Loucy (cell line): ENCODE measurements around the gene PPP4R4.

ENCODE experiments used
- H2AFZ ChIP-seq: fragments of 200-600 bp; sonication (generic); 2 replicates; pipeline ENCODE4 v1.6.0; 2016; ENCODE audit warnings: antibody characterized with exemption, mild to moderate bottlenecking, low read length, moderate library complexity
- H3F3A ChIP-seq: fragments of 200-600 bp; 2 replicates; pipeline ENCODE4 v1.6.0; 2016; ENCODE audit warnings: antibody characterized with exemption, low read depth, mild to moderate bottlenecking
- H3K27me3 ChIP-seq: fragments of 200-600 bp; sonication (generic); 2 replicates; pipeline ENCODE4 v1.6.1; 2014; ENCODE audit warnings: low read length, mild to moderate bottlenecking; ENCODE audit not compliant: insufficient read depth, poor library complexity, severe bottlenecking
- H3K36me3 ChIP-seq: fragments of 200-600 bp; sonication (generic); 2 replicates; pipeline ENCODE4 v1.6.1; 2016; ENCODE audit warnings: low read length; ENCODE audit not compliant: insufficient read depth
- H3K4me1 ChIP-seq: fragments of 200-600 bp; sonication (generic); 2 replicates; pipeline ENCODE4 v1.5.1; 2014; ENCODE audit warnings: low read length, mild to moderate bottlenecking; ENCODE audit not compliant: insufficient read depth, poor library complexity, severe bottlenecking
- H3K4me2 ChIP-seq: fragments of 200-600 bp; sonication (generic); 2 replicates; pipeline ENCODE4 v1.6.0; 2014; ENCODE audit warnings: antibody characterized with exemption, low read length, low read depth, mild to moderate bottlenecking; ENCODE audit not compliant: poor library complexity, severe bottlenecking
- H3K4me3 ChIP-seq: fragments of 200-600 bp; sonication (generic); 2 replicates; pipeline ENCODE4 v1.5.1; 2014; ENCODE audit warnings: low read length, mild to moderate bottlenecking, mixed read lengths; ENCODE audit not compliant: poor library complexity, severe bottlenecking
- H3K79me2 ChIP-seq: fragments of 200-600 bp; sonication (generic); 2 replicates; pipeline ENCODE4 v1.6.1; 2014; ENCODE audit warnings: low read length; ENCODE audit not compliant: insufficient read depth
- H3K9ac ChIP-seq: fragments of 200-600 bp; sonication (generic); 2 replicates; pipeline ENCODE4 v1.6.0; 2014; ENCODE audit warnings: mild to moderate bottlenecking, low read depth, low read length, moderate library complexity; ENCODE audit not compliant: poor library complexity, severe bottlenecking
- H3K9me2 ChIP-seq: fragments of 200-600 bp; sonication (generic); replicated peaks from 2 replicates; pipeline ENCODE4 v1.6.1; 2016; ENCODE audit warnings: low read depth, low read length, mixed read lengths
- H3K9me3 ChIP-seq: fragments of 200-600 bp; sonication (generic); 2 replicates; pipeline ENCODE4 v1.6.1; 2014; ENCODE audit warnings: mild to moderate bottlenecking, antibody characterized with exemption, low read length, low read depth; ENCODE audit not compliant: insufficient read depth
- H4K20me1 ChIP-seq: fragments of 200-600 bp; sonication (generic); 2 replicates; pipeline ENCODE4 v1.6.0; 2014; ENCODE audit warnings: antibody characterized with exemption, low read length, mild to moderate bottlenecking; ENCODE audit not compliant: insufficient read depth, poor library complexity, severe bottlenecking
- EZH2phosphoT487 ChIP-seq: fragments of 200-600 bp; IDR thresholded peaks from 2 replicates; pipeline ENCODE4 v1.6.1; 2018; ENCODE audit warnings: antibody characterized with exemption, mild to moderate bottlenecking, moderate library complexity, borderline replicate concordance
- TF ChIP-seq, protein P1 (sequence below): fragments of 200-600 bp; sonication (generic); conservative IDR thresholded peaks from 2 replicates; pipeline ENCODE4 v1.5.1; 2014; ENCODE audit warnings: mild to moderate bottlenecking, antibody characterized with exemption, low read length

The PPP4R4 gene

DNA sequence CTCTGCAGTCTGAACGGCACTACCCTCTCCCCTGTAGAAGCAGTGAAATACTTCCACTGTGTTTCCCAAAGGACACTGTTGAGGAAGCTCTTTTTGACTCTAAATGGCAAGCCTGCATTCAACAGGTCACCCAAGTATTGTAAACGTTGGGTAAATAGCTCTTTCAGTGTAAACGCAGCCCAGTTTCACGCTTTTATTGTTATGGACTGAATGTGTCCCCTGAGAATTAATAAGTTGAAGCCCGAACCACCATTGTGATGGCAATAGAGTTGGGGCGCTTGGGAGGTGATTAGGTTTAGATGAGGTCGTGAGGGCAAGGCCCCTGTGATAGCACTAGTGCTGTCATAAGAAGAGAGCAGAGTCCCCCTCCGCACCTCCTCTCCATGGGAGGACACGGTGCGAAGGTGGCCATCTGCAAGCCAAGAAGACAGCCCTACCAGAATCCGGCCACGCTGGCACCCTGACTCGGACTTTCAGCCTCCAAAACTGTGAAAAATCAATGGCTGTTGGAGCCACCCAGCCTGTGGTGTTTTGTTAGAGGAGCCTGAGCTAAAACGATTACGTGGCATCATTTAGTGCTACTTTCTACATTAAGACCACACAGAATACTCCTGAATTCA, 117.9 kb downstream of the PPP4R4 start:
- Histone ChIP-seq H3K36me3 (no peaks in the 10 kb centered on the region), H3F3A (no peaks in the 10 kb centered on the region), H3K4me1 (no peaks in the 10 kb centered on the region), H3K79me2 (no peaks in the 10 kb centered on the region), H2AFZ (no peak overlapping the region), H3K9ac (no peak overlapping the region), H3K9me3 (peaks cover 3% of the 10 kb centered on the region; the same call in 1 of the 2 replicates), H3K4me3 (no peak overlapping the region), H3K9me2 (no peaks in the 10 kb centered on the region), H3K4me2 (no peak overlapping the region), H3K27me3 (no peaks in the 10 kb centered on the region), H4K20me1 (no peaks in the 10 kb centered on the region)
- TF ChIP-seq, protein P1, sequence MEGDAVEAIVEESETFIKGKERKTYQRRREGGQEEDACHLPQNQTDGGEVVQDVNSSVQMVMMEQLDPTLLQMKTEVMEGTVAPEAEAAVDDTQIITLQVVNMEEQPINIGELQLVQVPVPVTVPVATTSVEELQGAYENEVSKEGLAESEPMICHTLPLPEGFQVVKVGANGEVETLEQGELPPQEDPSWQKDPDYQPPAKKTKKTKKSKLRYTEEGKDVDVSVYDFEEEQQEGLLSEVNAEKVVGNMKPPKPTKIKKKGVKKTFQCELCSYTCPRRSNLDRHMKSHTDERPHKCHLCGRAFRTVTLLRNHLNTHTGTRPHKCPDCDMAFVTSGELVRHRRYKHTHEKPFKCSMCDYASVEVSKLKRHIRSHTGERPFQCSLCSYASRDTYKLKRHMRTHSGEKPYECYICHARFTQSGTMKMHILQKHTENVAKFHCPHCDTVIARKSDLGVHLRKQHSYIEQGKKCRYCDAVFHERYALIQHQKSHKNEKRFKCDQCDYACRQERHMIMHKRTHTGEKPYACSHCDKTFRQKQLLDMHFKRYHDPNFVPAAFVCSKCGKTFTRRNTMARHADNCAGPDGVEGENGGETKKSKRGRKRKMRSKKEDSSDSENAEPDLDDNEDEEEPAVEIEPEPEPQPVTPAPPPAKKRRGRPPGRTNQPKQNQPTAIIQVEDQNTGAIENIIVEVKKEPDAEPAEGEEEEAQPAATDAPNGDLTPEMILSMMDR: no peak
- no peak for TF ChIP-seq EZH2phosphoT487

DNA sequence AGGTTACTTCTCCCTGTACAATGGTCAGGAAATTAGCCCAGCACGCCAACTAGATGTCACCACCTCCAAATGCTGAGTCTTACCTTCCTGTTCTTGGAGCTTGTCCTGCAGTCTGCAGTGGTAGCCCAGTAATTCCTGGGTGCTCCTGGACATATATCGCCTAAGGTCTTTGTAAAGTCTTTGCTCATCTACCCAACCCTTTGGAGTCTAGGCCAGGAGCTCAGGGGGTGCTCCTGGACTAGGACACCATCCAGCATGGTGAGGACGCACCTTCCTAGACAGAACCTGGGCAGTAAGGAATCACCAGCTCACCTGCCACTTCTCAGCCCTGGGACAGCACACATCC, 118.4 kb downstream of the PPP4R4 start:
- TF ChIP-seq, protein P1: no peak
- TF ChIP-seq EZH2phosphoT487: no peak
- H2AFZ ChIP-seq: no peak overlapping the region
- no peaks in the 10 kb centered on the region for H3F3A ChIP-seq
- H3K36me3 ChIP-seq: no peaks in the 10 kb centered on the region
- no peak overlapping the region for H3K4me3 ChIP-seq
- H3K79me2 ChIP-seq: no peaks in the 10 kb centered on the region
- no peak overlapping the region for H3K9ac ChIP-seq
- no peak overlapping the region for H3K4me2 ChIP-seq
- H3K9me3 ChIP-seq: peaks cover 3% of the 10 kb centered on the region; the same call in 1 of the 2 replicates
- H4K20me1 ChIP-seq: no peaks in the 10 kb centered on the region
- H3K9me2 ChIP-seq: no peaks in the 10 kb centered on the region
- H3K4me1 ChIP-seq: no peaks in the 10 kb centered on the region
- no peaks in the 10 kb centered on the region for H3K27me3 ChIP-seq

DNA sequence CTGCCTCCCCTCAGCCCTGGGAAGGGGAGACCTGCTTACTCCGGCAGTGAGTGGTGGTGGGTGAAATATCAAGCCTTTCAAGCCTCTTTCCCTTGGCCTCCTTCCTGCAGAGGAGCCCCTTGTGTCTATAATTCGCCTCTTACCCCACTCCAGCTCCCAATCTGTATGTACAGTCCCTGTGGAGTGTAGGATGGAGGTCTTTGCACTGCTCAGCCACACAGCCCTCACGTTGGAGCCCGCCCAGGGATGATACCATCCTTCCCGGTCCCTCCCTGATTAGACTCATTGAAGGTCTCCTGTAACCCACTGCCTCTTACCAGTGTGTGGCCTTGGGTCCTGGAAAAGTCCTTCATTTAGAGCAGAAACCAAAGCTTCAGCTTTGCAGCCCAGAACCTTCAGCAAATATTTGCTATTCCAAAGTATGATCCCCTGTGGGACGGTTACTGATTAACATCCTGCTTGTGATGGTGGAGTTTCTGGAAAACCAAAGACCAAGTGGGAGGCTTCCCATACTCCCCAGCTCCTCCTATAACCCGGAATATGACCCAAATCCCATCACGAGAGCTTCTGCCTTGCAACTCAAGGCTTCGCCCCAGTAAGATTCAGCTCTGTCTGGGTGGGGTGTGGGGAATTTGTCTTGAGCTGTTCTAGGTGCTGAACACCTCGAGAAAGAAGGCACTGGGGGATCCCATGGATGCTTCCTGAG, 118.9 kb downstream of the PPP4R4 start, which contains the start of gene SERPINA10:
Gene SERPINA10 (minus strand): TSS at position 397 of the 706 bp plus-strand sequence. CDS start 2,675 bp downstream, outside the sequence.
- H3K4me2 ChIP-seq: no peak within 1 kb of the TSS
- no peaks in the 10 kb centered on the region for H3K27me3 ChIP-seq
- H3K36me3 ChIP-seq: no peaks in the 10 kb centered on the region
- H2AFZ ChIP-seq: no peak within 1 kb of the TSS
- TF ChIP-seq EZH2phosphoT487: no peak
- TF ChIP-seq, protein P1: no peak
- H3K79me2 ChIP-seq: no peaks in the 10 kb centered on the region
- H3K9me2 ChIP-seq: no peaks in the 10 kb centered on the region
- no peak within 1 kb of the TSS for H3K9ac ChIP-seq
- no peaks in the 10 kb centered on the region for H4K20me1 ChIP-seq
- H3K4me3 ChIP-seq: no peak within 1 kb of the TSS
- no peaks in the 10 kb centered on the region; the same call in 1 of the 2 replicates for H3K9me3 ChIP-seq
- no peaks in the 10 kb centered on the region for H3F3A ChIP-seq
- H3K4me1 ChIP-seq: no peaks in the 10 kb centered on the region
